Sigmoid colon (tissue), 4 donors: ENCODE measurements around the gene AGL.

Experiments used
- POLR2AphosphoS5 ChIP-seq, 4 donors: sonication (generic); formaldehyde crosslinking; IDR thresholded peaks; one replicate each; pipeline ENCODE4 v1.6.1; 2017; ENCODE audit warnings: antibody characterized with exemption in 4 of 4
- TF ChIP-seq, protein P1 (sequence below), 4 experiments: fragments of 450-650 bp in 3 of 4; fragments of 200-600 bp in 1 of 4; IDR thresholded peaks; one replicate each; pipeline ENCODE4 v1.5.1; 2016 to 2019; ENCODE audit warnings: antibody characterized with exemption in 4 of 4, mild to moderate bottlenecking in 3 of 4, moderate library complexity in 2 of 4

GRCh38 chr1:99811747-99812146 lies 38.4 kb upstream of the AGL start:
- TF ChIP-seq POLR2AphosphoS5 (IDR thresholded peaks at IDR 0.05), result no peak
- TF ChIP-seq, protein P1, sequence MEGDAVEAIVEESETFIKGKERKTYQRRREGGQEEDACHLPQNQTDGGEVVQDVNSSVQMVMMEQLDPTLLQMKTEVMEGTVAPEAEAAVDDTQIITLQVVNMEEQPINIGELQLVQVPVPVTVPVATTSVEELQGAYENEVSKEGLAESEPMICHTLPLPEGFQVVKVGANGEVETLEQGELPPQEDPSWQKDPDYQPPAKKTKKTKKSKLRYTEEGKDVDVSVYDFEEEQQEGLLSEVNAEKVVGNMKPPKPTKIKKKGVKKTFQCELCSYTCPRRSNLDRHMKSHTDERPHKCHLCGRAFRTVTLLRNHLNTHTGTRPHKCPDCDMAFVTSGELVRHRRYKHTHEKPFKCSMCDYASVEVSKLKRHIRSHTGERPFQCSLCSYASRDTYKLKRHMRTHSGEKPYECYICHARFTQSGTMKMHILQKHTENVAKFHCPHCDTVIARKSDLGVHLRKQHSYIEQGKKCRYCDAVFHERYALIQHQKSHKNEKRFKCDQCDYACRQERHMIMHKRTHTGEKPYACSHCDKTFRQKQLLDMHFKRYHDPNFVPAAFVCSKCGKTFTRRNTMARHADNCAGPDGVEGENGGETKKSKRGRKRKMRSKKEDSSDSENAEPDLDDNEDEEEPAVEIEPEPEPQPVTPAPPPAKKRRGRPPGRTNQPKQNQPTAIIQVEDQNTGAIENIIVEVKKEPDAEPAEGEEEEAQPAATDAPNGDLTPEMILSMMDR (IDR thresholded peaks at IDR 0.05), result no peak
